T-helper 2 cell treated with Interferon-gamma antibody and Interleukin-4, amounts not matched to agents 100 ng/mL and 5 ng/mL, for 36 hours (primary cell): ENCODE measurements around the gene PAX8. TPM values are rescaled to one million over a fixed set of nuclear protein-coding genes. Genes with fewer than 3 reads are reported as not detected.
"Not testable (repeated sequence)": the region's sequence is repeated elsewhere in the genome, so short reads cannot be mapped to it uniquely, and the experiment has no call there.

Experiments used
- intact Hi-C: fragments of 100-400 bp; cut with micrococcal nuclease; formaldehyde crosslinking; loops from one replicate; pipeline ENCODE4 v1.15.1; 2023
- total RNA-seq: library from RNA; stranded (reverse); gene quantifications from 2 replicates; pipeline ENCODE4 v1.2.3, GENCODE V29; 2022

PAX8 gene
- total RNA-seq, result 0.32 and 0.45 TPM in 2 replicates

- intact Hi-C loops, result no loop called here
These were observed at the start of gene PAX8 for GRCh38 chr2:113278742-113279139. Gene PAX8 (minus strand): TSS chr2:113278921. CDS start chr2:113278394, 527 bp downstream.

GRCh38 chr2:113328043-113328442 lies 49.3 kb upstream of the PAX8 start:
- intact Hi-C loops, result no loop called here

DNA sequence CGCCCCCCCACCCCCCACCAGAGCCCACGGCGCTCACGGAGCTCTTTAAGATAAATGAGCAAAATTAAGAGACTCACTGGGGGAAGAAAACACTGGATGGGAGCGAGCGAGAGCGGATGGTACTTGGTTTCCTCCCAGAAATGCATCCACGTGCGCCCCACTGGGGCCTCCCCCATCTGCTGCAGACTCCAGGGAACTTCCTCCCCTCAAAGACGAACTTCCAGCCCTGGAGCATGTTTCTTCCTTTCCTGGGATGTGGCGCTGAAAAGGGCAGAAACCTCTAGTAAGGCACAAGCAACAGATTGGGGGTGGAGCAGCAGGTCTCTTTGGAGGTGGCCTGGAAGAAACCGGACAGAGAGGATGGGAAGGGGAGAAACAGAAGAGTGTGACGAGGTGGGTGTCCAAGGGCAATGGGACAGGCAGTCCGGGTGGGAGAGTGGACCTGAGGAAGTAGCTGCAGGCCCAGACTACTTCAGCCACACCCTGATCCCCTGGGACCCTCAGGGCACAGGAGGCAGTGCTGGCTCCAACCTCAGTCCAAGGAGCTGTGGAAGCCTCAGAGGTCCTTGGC lies 46.5 kb upstream of the PAX8 start:
- intact Hi-C loops, result not testable (repeated sequence)

- intact Hi-C loops, result no loop called here
These were observed 46.0 kb upstream of the PAX8 start for GRCh38 chr2:113324684-113325160.

- intact Hi-C loops, result not testable (repeated sequence)
These were observed 44.4 kb upstream of the PAX8 start for GRCh38 chr2:113323129-113323528.

- intact Hi-C loops, result not testable (repeated sequence)
These were observed 41.4 kb upstream of the PAX8 start for GRCh38 chr2:113320106-113320505.

DNA sequence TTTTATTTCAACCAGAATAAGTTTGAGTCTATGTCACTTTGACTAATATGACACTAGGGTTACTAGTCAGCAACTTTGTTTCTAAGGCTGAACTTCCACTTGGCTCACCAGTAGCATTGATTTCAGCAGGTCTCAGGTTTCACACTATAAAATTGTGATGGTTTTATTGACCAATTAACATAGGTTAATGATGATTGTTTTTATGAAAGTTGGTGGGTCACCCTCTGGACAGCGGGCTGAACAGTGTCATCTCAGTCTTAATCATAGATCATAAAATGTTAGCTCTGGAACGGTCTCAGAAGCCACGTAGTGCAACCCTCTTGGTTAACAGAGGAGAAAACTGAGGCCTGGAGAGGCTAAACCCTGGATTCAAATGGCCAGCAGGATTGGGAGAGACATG lies 40.2 kb upstream of the PAX8 start:
- intact Hi-C loops, result not testable (repeated sequence)

DNA sequence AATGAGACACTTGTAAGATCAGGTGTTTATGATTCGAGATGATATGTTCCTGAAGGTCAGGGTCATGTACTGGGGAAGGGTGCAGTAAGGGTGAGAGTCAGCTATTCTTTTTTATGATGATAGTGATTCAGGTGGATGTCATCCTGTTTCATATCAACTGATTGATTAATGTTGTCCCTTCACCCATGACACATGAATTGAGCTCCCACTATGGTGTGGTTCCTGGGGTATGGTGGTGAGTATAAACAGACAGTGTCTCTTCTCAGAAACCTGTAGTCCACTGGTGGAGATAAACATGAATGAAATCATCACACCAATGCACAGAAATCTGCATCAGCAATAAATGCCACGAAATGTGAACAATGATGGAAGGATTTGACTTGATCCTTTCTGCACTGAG lies 37.4 kb upstream of the PAX8 start:
- intact Hi-C loops, result no loop called here

DNA sequence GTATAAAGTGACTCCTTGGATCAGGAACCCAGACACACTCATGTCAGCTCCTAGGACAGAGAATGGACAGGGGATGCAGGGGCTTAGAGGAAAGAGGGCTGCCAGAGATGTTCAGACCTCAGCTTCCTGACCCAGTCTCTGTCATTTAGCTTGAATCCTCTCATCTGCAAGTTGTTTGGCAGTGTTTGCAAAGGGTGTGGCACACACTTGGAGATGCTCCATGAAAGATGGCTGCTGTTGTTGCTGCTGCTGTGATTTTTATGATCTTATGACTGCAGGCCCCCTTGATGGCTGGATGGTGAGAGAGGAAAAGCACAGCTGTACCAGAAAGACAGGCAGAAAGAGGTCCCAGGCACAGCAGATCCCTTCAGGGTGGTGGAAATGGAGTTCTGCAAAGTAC lies 35.9 kb upstream of the PAX8 start:
- intact Hi-C loops, result not testable (repeated sequence)

DNA sequence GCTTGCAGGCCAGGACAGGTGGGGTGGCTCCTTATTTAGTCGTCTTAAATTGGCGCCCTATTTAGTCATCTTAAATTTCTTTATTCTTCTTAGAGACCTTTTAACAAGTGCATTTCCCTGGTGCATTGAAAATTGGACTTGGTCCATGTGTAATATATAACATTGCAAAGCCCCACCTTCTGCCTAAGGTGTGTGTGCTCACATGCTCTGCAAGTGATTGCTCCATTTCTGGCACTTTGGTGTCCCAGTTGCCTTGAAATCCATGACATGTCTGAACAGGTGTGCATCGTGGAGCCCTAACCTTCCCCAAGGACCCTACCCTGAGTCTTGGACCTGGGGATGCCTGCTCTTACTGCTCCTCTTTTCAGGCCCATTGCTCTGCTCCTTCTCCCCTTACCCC lies 35.5 kb upstream of the PAX8 start:
- intact Hi-C loops, result not testable (repeated sequence)

- intact Hi-C loops, result not testable (repeated sequence)
These were observed 33.1 kb upstream of the PAX8 start for GRCh38 chr2:113311781-113312180.

- intact Hi-C loops, result not testable (repeated sequence)
These were observed 32.5 kb upstream of the PAX8 start for GRCh38 chr2:113311191-113311590.

- intact Hi-C loops, result no loop called here
These were observed 31.1 kb upstream of the PAX8 start for GRCh38 chr2:113309655-113310387.

- intact Hi-C loops, result not testable (repeated sequence)
These were observed 30.1 kb upstream of the PAX8 start for GRCh38 chr2:113308784-113309183.

DNA sequence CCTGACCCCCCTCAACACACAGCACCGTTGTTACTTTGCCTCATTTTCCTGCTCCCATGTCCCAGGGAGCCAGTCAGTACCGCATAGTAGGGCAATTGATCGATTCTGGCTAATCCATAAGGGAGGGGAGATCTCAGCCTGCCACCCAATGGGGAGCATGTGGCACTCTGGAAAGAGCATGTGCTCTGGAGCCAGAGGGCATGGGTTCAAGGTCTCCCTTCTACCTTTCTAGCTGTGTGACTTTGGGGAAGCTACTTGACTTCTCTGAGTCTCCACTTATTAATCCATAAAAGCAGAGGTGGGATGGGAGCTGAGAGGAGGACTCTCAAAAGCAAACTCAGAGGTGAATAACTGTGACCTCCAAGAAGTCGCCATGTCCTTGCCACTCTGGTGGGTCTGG lies 27.5 kb upstream of the PAX8 start:
- intact Hi-C loops, result not testable (repeated sequence)

DNA sequence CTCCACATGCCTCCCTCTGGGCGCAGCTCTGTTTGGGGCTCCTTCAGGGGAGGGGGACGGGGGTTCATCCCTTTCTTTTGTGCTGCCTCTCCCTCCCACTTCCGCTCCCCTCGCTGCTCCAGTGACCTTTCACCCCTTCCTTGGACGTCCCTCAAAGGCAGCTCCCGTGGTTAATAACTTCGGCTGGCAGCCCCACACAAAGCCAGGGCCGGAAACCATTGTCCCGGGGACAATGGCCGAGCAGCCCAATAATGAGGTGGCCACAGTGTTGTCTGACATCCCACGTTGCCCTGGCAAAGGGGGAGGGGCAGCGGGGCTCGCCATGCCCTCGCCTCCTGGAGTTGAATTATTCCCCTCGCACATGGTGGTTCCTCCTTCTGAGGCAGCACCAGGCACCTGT lies 27.0 kb upstream of the PAX8 start:
- intact Hi-C loops, result not testable (repeated sequence)

- intact Hi-C loops, result no loop called here
These were observed 26.4 kb upstream of the PAX8 start for GRCh38 chr2:113305146-113305545.

DNA sequence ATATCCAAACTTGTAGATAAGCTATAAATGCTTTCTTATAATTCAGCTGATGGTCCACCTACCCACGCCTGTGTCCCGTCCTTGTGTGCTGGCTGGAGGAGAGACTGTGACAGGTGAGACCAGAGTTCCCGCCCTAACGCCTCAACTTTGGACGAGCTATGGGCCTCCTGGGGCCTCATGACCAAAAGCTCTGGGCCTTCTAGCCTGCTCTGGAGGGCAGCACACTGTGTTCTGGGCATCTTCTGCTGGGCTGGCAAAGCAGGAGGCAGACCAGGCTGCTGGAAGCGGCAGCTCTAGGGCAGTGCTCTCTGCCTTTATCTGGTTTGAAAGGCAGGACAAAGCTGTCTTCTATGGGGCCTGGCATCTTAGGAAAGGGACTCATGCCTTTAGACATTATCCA lies 26.0 kb upstream of the PAX8 start:
- intact Hi-C loops, result no loop called here

- intact Hi-C loops, result not testable (repeated sequence)
These were observed 23.7 kb upstream of the PAX8 start for GRCh38 chr2:113302216-113302980.

GRCh38 chr2:113300281-113300680 lies 21.6 kb upstream of the PAX8 start:
- intact Hi-C loops, result no loop called here

GRCh38 chr2:113298176-113298575 lies 19.5 kb upstream of the PAX8 start:
- intact Hi-C loops, result loop anchor here (2.0 kb wide), 1 partner anchor 73 kb away; no protein-coding TSS in a partner anchor

DNA sequence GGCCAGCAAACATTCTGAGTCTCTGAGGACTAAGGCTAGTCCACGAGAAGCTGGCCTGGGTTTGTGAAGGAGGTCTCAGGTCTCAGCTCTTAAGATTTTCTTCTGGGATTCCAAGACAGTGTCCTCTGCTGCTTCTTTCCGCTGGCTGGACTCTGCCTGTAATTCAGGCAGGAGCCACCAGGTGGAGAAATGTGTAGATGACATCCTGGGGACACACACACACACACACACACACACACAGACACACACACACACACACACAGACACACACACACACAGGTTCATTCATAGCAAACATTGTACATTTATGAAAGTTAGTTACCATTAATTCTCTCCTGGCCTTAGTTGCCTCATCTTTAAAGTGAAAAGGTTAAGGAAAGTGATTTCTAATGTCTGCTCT lies 18.9 kb upstream of the PAX8 start:
- intact Hi-C loops, result not testable (repeated sequence)
